OCI-LY3 (cell line): ENCODE measurements around the gene CD3E.

Experiments used
- EZH2phosphoT487 ChIP-seq: fragments of 200-600 bp; shearing (Covaris generic); IDR thresholded peaks from 2 replicates; pipeline ENCODE4 v1.6.1; 2018; ENCODE audit warnings: antibody characterized with exemption, mixed run types, low read depth
- TF ChIP-seq, protein P1 (sequence below): fragments of 200-600, 300-600 bp; sonication (generic); IDR thresholded peaks from 2 replicates; pipeline ENCODE4 v1.5.1; 2014; ENCODE audit warnings: antibody characterized with exemption, low read length, low read depth

DNA sequence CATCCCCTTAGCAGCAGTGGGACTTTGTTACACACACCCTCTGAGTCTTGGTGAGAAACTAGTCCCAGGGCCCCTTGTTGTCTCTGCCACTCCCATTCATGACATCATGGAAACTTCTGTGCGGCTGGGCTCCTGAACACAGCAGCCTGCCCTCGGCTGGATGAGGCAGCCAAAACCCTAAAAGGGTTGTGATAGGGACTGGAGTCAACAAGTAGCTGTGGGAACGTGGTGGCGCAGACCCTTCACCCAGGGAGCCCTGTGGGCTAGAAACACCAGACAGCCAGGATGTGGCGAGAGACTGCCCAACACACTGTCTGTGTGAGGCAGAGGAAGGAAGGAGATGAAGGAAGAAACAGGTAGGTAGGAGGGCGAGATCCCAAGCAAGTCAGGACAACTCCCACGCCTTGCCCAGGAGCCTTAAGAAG, 34.1 kb downstream of the CD3E start:
- TF ChIP-seq, protein P1, sequence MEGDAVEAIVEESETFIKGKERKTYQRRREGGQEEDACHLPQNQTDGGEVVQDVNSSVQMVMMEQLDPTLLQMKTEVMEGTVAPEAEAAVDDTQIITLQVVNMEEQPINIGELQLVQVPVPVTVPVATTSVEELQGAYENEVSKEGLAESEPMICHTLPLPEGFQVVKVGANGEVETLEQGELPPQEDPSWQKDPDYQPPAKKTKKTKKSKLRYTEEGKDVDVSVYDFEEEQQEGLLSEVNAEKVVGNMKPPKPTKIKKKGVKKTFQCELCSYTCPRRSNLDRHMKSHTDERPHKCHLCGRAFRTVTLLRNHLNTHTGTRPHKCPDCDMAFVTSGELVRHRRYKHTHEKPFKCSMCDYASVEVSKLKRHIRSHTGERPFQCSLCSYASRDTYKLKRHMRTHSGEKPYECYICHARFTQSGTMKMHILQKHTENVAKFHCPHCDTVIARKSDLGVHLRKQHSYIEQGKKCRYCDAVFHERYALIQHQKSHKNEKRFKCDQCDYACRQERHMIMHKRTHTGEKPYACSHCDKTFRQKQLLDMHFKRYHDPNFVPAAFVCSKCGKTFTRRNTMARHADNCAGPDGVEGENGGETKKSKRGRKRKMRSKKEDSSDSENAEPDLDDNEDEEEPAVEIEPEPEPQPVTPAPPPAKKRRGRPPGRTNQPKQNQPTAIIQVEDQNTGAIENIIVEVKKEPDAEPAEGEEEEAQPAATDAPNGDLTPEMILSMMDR, result no peak
- no peak for TF ChIP-seq EZH2phosphoT487
